HEK293 (cell line): Measurements from ENCODE around the gene SLC7A11.

Experiments
- CTCF ChIA-PET: fragments of 350-600 bp; formaldehyde crosslinking; extraction: SDS; loops from one replicate; lab custom pipeline; 2021; ENCODE audit warnings: antibody characterized with exemption; lab: Yijun Ruan, JAX
- POLR2A ChIA-PET: fragments of 300-600 bp; formaldehyde crosslinking; extraction: SDS; loops from one replicate; lab custom pipeline; 2020; ENCODE audit warnings: antibody characterized with exemption, inconsistent platforms; lab: Yijun Ruan, JAX
- H3K27ac ChIP-seq: fragments of 200-500 bp; sonication (Bioruptor generic); 2 replicates; pipeline ENCODE4 v1.5.1; 2014; ENCODE audit warnings: low read depth, low read length, control low read depth, inconsistent platforms; ENCODE audit errors: extremely low read depth
- H3K36me3 ChIP-seq, 2 experiments: fragments of 200-500 bp in 1 of 2; sonication (Bioruptor generic) in 1 of 2; 1 replicate in 1 of 2; 2 replicates in 1 of 2; pipeline ENCODE4 v1.5.1; 2014 to 2017; ENCODE audit warnings: inconsistent platforms in 2 of 2, low read length in 2 of 2; ENCODE audit not compliant: control insufficient read depth in 2 of 2, insufficient read depth in 1 of 2
- H3K4me1 ChIP-seq: fragments of 200-500 bp; sonication (Bioruptor generic); 2 replicates; pipeline ENCODE4 v1.5.1; 2014; ENCODE audit warnings: mild to moderate bottlenecking, low read length, inconsistent platforms; ENCODE audit not compliant: control insufficient read depth, insufficient read depth
- H3K4me3 ChIP-seq: 2 replicates; pipeline ENCODE4 v1.5.1; 2011; ENCODE audit warnings: low read depth, mild to moderate bottlenecking, control low read depth, low read length, moderate library complexity
- H3K9me3 ChIP-seq: fragments of 200-500 bp; sonication (Bioruptor generic); 2 replicates; pipeline ENCODE4 v1.5.1; 2014; ENCODE audit warnings: low read depth, low read length, inconsistent platforms; ENCODE audit not compliant: control insufficient read depth, insufficient read depth
- GFI1B ChIP-seq: fragments of 450-650 bp; formaldehyde crosslinking; IDR thresholded peaks from 2 replicates; pipeline ENCODE4 v1.5.1; 2016; ENCODE audit warnings: missing biosample characterization, missing genetic modification characterization
- MYNN ChIP-seq: fragments of 450-650 bp; formaldehyde crosslinking; IDR thresholded peaks from 2 replicates; pipeline ENCODE4 v1.5.1; 2016; ENCODE audit warnings: missing biosample characterization, missing genetic modification characterization, borderline replicate concordance
- OSR2 ChIP-seq: fragments of 450-650 bp; formaldehyde crosslinking; IDR thresholded peaks from 2 replicates; pipeline ENCODE4 v1.5.1; 2016; ENCODE audit warnings: missing biosample characterization, missing genetic modification characterization
- PRDM4 ChIP-seq: fragments of 450-650 bp; formaldehyde crosslinking; IDR thresholded peaks from 2 replicates; pipeline ENCODE4 v1.5.1; 2017; ENCODE audit warnings: missing biosample characterization, missing genetic modification characterization
- ZBTB1 ChIP-seq: fragments of 450-650 bp; formaldehyde crosslinking; IDR thresholded peaks from 2 replicates; pipeline ENCODE4 v1.5.1; 2016; ENCODE audit warnings: missing biosample characterization, missing genetic modification characterization
- ZBTB20 ChIP-seq: fragments of 450-650 bp; formaldehyde crosslinking; IDR thresholded peaks from 2 replicates; pipeline ENCODE4 v1.5.1; 2016; ENCODE audit warnings: missing biosample characterization, missing genetic modification characterization
- ZFP37 ChIP-seq: fragments of 450-650 bp; formaldehyde crosslinking; IDR thresholded peaks from 2 replicates; pipeline ENCODE4 v1.5.1; 2016; ENCODE audit warnings: missing biosample characterization, missing genetic modification characterization
- ZNF157 ChIP-seq: fragments of 450-650 bp; formaldehyde crosslinking; IDR thresholded peaks from 2 replicates; pipeline ENCODE4 v1.5.1; 2016; ENCODE audit warnings: missing biosample characterization, missing genetic modification characterization
- ZNF488 ChIP-seq: fragments of 450-650 bp; formaldehyde crosslinking; IDR thresholded peaks from 2 replicates; pipeline ENCODE4 v1.5.1; 2016; ENCODE audit warnings: missing biosample characterization, missing genetic modification characterization
- ZNF747 ChIP-seq: fragments of 450-650 bp; formaldehyde crosslinking; IDR thresholded peaks from 2 replicates; pipeline ENCODE4 v1.5.1; 2016; ENCODE audit warnings: missing biosample characterization, missing genetic modification characterization
- ZSCAN18 ChIP-seq: fragments of 450-650 bp; formaldehyde crosslinking; IDR thresholded peaks from 2 replicates; pipeline ENCODE4 v1.5.1; 2016; ENCODE audit warnings: missing biosample characterization, missing genetic modification characterization

Gene SLC7A11

GRCh38 chr4:138114434-138114833 lies 127.7 kb downstream of the SLC7A11 start:
- ChIA-PET POLR2A (no interaction called here), CTCF (interaction anchor here (1.1 kb wide), 1 partner anchor 24 kb away, joined by 3 read pairs; no protein-coding TSS in a partner anchor)
- Histone ChIP-seq H3K9me3 (no peaks in the 10 kb centered on the region), H3K27ac (no peak overlapping the region), H3K36me3 (no peaks in the 10 kb centered on the region), H3K4me1 (no peaks in the 10 kb centered on the region), H3K4me3 (no peak overlapping the region)
- TF ChIP-seq ZNF157 (tag by site-specific recombination): no peak
- TF ChIP-seq ZNF488 (tag by site-specific recombination): no peak
- TF ChIP-seq OSR2: no peak
- TF ChIP-seq ZSCAN18: no peak
- no peak for TF ChIP-seq ZNF747 (tag by site-specific recombination)
- no peak for TF ChIP-seq MYNN
- no peak for TF ChIP-seq ZFP37
- no peak for TF ChIP-seq ZBTB1 (tag by site-specific recombination)
- no peak for TF ChIP-seq GFI1B (tag by site-specific recombination)
- TF ChIP-seq PRDM4 (tag by site-specific recombination): no peak
- TF ChIP-seq ZBTB20: no peak
